ENCODE data around the gene CNTN3.

Gene CNTN3

GRCh38 chr3:74614107-74614967, at the start of gene CNTN3:
CNTN3 (minus strand) TSS chr3:74614659; CDS start chr3:74521112, 93,547 bp downstream.
- peak; percentile 35 for DNase-seq (ENCODE audit: low spot score)

GRCh38 chr3:74663178-74663577, 48.7 kb upstream of the CNTN3 start:
- no peak for DNase-seq (ENCODE audit: low spot score)

GRCh38 chr3:74661672-74662071, 47.2 kb upstream of the CNTN3 start:
- no peak for DNase-seq (ENCODE audit: low spot score)

- DNase-seq (ENCODE audit: low spot score): no peak
These were observed 37.4 kb upstream of the CNTN3 start for GRCh38 chr3:74651885-74652284.

- no peak for DNase-seq (ENCODE audit: low spot score)
These were observed 36.8 kb upstream of the CNTN3 start for GRCh38 chr3:74651292-74651691.

- no peak for DNase-seq (ENCODE audit: low spot score)
These were observed 33.6 kb upstream of the CNTN3 start for GRCh38 chr3:74648107-74648506.

- no peak for DNase-seq (ENCODE audit: low spot score)
These were observed 31.6 kb upstream of the CNTN3 start for GRCh38 chr3:74646094-74646493.

GRCh38 chr3:74643636-74644035, 29.2 kb upstream of the CNTN3 start:
- DNase-seq (ENCODE audit: low spot score): peak; percentile 37

GRCh38 chr3:74642876-74643275, 28.4 kb upstream of the CNTN3 start:
- no peak for DNase-seq (ENCODE audit: low spot score)

- no peak for DNase-seq (ENCODE audit: low spot score)
These were observed 25.8 kb upstream of the CNTN3 start for GRCh38 chr3:74640211-74640610.

GRCh38 chr3:74639681-74640080, 25.2 kb upstream of the CNTN3 start:
- no peak for DNase-seq (ENCODE audit: low spot score)

- DNase-seq (ENCODE audit: low spot score): no peak
These were observed 22.5 kb upstream of the CNTN3 start for GRCh38 chr3:74636981-74637380.

GRCh38 chr3:74633021-74633420, 18.6 kb upstream of the CNTN3 start:
- no peak for DNase-seq (ENCODE audit: low spot score)

GRCh38 chr3:74631351-74632140, 17.1 kb upstream of the CNTN3 start:
- no peak for DNase-seq (ENCODE audit: low spot score)

- peak; percentile 40 for DNase-seq (ENCODE audit: low spot score)
These were observed 16.1 kb upstream of the CNTN3 start for GRCh38 chr3:74630602-74631001.

GRCh38 chr3:74626011-74626410, 11.6 kb upstream of the CNTN3 start:
- no peak for DNase-seq (ENCODE audit: low spot score)

- no peak for DNase-seq (ENCODE audit: low spot score)
These were observed 9.8 kb upstream of the CNTN3 start for GRCh38 chr3:74624301-74624700.

GRCh38 chr3:74623261-74623836, 8.9 kb upstream of the CNTN3 start:
- no peak for DNase-seq (ENCODE audit: low spot score)

GRCh38 chr3:74621581-74621980, 7.1 kb upstream of the CNTN3 start:
- no peak for DNase-seq (ENCODE audit: low spot score)

- DNase-seq (ENCODE audit: low spot score): no peak
These were observed 3.3 kb upstream of the CNTN3 start for GRCh38 chr3:74617776-74618175.

GRCh38 chr3:74613521-74614106, 845 bp downstream of the CNTN3 start:
- no peak for DNase-seq (ENCODE audit: low spot score)

GRCh38 chr3:74613060-74613459, 1.4 kb downstream of the CNTN3 start:
- DNase-seq (ENCODE audit: low spot score): peak; percentile 17

Measured in Ammon's horn (tissue), 1 donor.